ENCODE measurements around the gene CPNE4. TPM values are rescaled to one million over a fixed set of nuclear protein-coding genes. Genes with fewer than 3 reads are reported as not detected.

The CPNE4 gene
- polyA plus RNA-seq, 4 donors: 0.66 to 4.8 TPM; not detected in 2

- Histone ChIP-seq H3K9me3 (ENCODE audit: control insufficient read depth in 2 of 2, insufficient read depth in 1 of 2, low read depth in 1 of 2, low read length in 1 of 2) (no peaks in the 10 kb centered on the region), H3K4me3 (ENCODE audit: low read depth in 1 of 3, low read length in 3 of 3) (no peak overlapping the region), H3K27ac (ENCODE audit: low read depth in 1 of 3, low read length in 2 of 3) (no peak overlapping the region), H3K36me3 (ENCODE audit: control insufficient read depth in 3 of 3, insufficient read depth in 2 of 3, low read depth in 1 of 3, low read length in 3 of 3) (no peaks in the 10 kb centered on the region), H3K27me3 (ENCODE audit: control insufficient read depth in 3 of 3, insufficient read depth in 3 of 3, low read length in 3 of 3) (no peaks in the 10 kb centered on the region), H3K4me1 (ENCODE audit: control insufficient read depth in 3 of 3, insufficient read depth in 2 of 3, low read depth in 1 of 3, low read length in 2 of 3) (no peaks in the 10 kb centered on the region)
- FAIRE-seq (no peak), DNase-seq (no peak)
- 4 to 30% (median 7%) methylated on average over 1 of the region's 1 CpG for WGBS, 3 donors
Measured at GRCh38 chr3:131840156-131840797, 194.5 kb downstream of the CPNE4 start.

- no peaks in the 10 kb centered on the region for H3K4me1 ChIP-seq (ENCODE audit: control insufficient read depth in 3 of 3, insufficient read depth in 2 of 3, low read depth in 1 of 3, low read length in 2 of 3)
- FAIRE-seq (no peak), DNase-seq (no peak)
- no peak overlapping the region for H3K27ac ChIP-seq (ENCODE audit: low read depth in 1 of 3, low read length in 2 of 3)
- no peaks in the 10 kb centered on the region for H3K36me3 ChIP-seq (ENCODE audit: control insufficient read depth in 3 of 3, insufficient read depth in 2 of 3, low read depth in 1 of 3, low read length in 3 of 3)
- H3K27me3 ChIP-seq (ENCODE audit: control insufficient read depth in 3 of 3, insufficient read depth in 3 of 3, low read length in 3 of 3): no peaks in the 10 kb centered on the region
- WGBS, 3 donors: 82 to 91% (median 83%) methylated on average over 1 of the region's 1 CpG
- H3K4me3 ChIP-seq (ENCODE audit: low read depth in 1 of 3, low read length in 3 of 3): no peak overlapping the region
- no peaks in the 10 kb centered on the region for H3K9me3 ChIP-seq (ENCODE audit: control insufficient read depth in 2 of 2, insufficient read depth in 1 of 2, low read depth in 1 of 2, low read length in 1 of 2)
Measured at GRCh38 chr3:131835906-131836305, 198.9 kb downstream of the CPNE4 start.

- Histone ChIP-seq H3K27ac (ENCODE audit: low read depth in 1 of 3, low read length in 2 of 3) (no peak overlapping the region), H3K9me3 (ENCODE audit: control insufficient read depth in 2 of 2, insufficient read depth in 1 of 2, low read depth in 1 of 2, low read length in 1 of 2) (no peaks in the 10 kb centered on the region), H3K36me3 (ENCODE audit: control insufficient read depth in 3 of 3, insufficient read depth in 2 of 3, low read depth in 1 of 3, low read length in 3 of 3) (no peaks in the 10 kb centered on the region), H3K27me3 (ENCODE audit: control insufficient read depth in 3 of 3, insufficient read depth in 3 of 3, low read length in 3 of 3) (no peaks in the 10 kb centered on the region), H3K4me3 (ENCODE audit: low read depth in 1 of 3, low read length in 3 of 3) (no peak overlapping the region), H3K4me1 (ENCODE audit: control insufficient read depth in 3 of 3, insufficient read depth in 2 of 3, low read depth in 1 of 3, low read length in 2 of 3) (no peaks in the 10 kb centered on the region)
- no peak for FAIRE-seq
- WGBS, 3 donors: 46 to 79% (median 62%) methylated on average over 4 of the region's 4 CpGs
- DNase-seq: no peak
Measured at GRCh38 chr3:131831608-131832007, 203.2 kb downstream of the CPNE4 start.

GRCh38 chr3:131821191-131821762 lies 213.5 kb downstream of the CPNE4 start:
- no peak for DNase-seq
- no peaks in the 10 kb centered on the region for H3K4me1 ChIP-seq (ENCODE audit: control insufficient read depth in 3 of 3, insufficient read depth in 2 of 3, low read depth in 1 of 3, low read length in 2 of 3)
- no peaks in the 10 kb centered on the region for H3K36me3 ChIP-seq (ENCODE audit: control insufficient read depth in 3 of 3, insufficient read depth in 2 of 3, low read depth in 1 of 3, low read length in 3 of 3)
- WGBS, 3 donors: 70 to 75% (median 72%) methylated on average over 3 of the region's 3 CpGs
- H3K27me3 ChIP-seq (ENCODE audit: control insufficient read depth in 3 of 3, insufficient read depth in 3 of 3, low read length in 3 of 3): no peaks in the 10 kb centered on the region
- H3K9me3 ChIP-seq (ENCODE audit: control insufficient read depth in 2 of 2, insufficient read depth in 1 of 2, low read depth in 1 of 2, low read length in 1 of 2): no peaks in the 10 kb centered on the region
- H3K4me3 ChIP-seq (ENCODE audit: low read depth in 1 of 3, low read length in 3 of 3): no peak overlapping the region
- no peak overlapping the region for H3K27ac ChIP-seq (ENCODE audit: low read depth in 1 of 3, low read length in 2 of 3)
- FAIRE-seq: no peak

GRCh38 chr3:131819381-131820055 lies 215.3 kb downstream of the CPNE4 start:
- Histone ChIP-seq H3K27me3 (ENCODE audit: control insufficient read depth in 3 of 3, insufficient read depth in 3 of 3, low read length in 3 of 3) (no peaks in the 10 kb centered on the region), H3K36me3 (ENCODE audit: control insufficient read depth in 3 of 3, insufficient read depth in 2 of 3, low read depth in 1 of 3, low read length in 3 of 3) (no peaks in the 10 kb centered on the region), H3K4me1 (ENCODE audit: control insufficient read depth in 3 of 3, insufficient read depth in 2 of 3, low read depth in 1 of 3, low read length in 2 of 3) (no peaks in the 10 kb centered on the region), H3K9me3 (ENCODE audit: control insufficient read depth in 2 of 2, insufficient read depth in 1 of 2, low read depth in 1 of 2, low read length in 1 of 2) (no peaks in the 10 kb centered on the region), H3K27ac (ENCODE audit: low read depth in 1 of 3, low read length in 2 of 3) (no peak overlapping the region), H3K4me3 (ENCODE audit: low read depth in 1 of 3, low read length in 3 of 3) (no peak overlapping the region)
- 59 to 66% (median 62%) methylated on average over 5 of the region's 5 CpGs for WGBS, 3 donors
- DNase-seq (no peak), FAIRE-seq (no peak)

GRCh38 chr3:131812433-131812832 lies 222.4 kb downstream of the CPNE4 start:
- DNase-seq (no peak), FAIRE-seq (no peak)
- Histone ChIP-seq H3K4me3 (ENCODE audit: low read depth in 1 of 3, low read length in 3 of 3) (no peak overlapping the region), H3K4me1 (ENCODE audit: control insufficient read depth in 3 of 3, insufficient read depth in 2 of 3, low read depth in 1 of 3, low read length in 2 of 3) (no peaks in the 10 kb centered on the region), H3K27ac (ENCODE audit: low read depth in 1 of 3, low read length in 2 of 3) (no peak overlapping the region), H3K9me3 (ENCODE audit: control insufficient read depth in 2 of 2, insufficient read depth in 1 of 2, low read depth in 1 of 2, low read length in 1 of 2) (no peaks in the 10 kb centered on the region), H3K36me3 (ENCODE audit: control insufficient read depth in 3 of 3, insufficient read depth in 2 of 3, low read depth in 1 of 3, low read length in 3 of 3) (no peaks in the 10 kb centered on the region), H3K27me3 (ENCODE audit: control insufficient read depth in 3 of 3, insufficient read depth in 3 of 3, low read length in 3 of 3) (no peaks in the 10 kb centered on the region)
- WGBS, 3 donors: 72 to 91% (median 84%) methylated on average over 1 of the region's 1 CpG

- no peak overlapping the region for H3K4me3 ChIP-seq (ENCODE audit: low read depth in 1 of 3, low read length in 3 of 3)
- WGBS, 3 donors: 54 to 82% (median 72%) methylated on average over 2 of the region's 2 CpGs
- FAIRE-seq: no peak
Measured at GRCh38 chr3:131811481-131811880, 223.3 kb downstream of the CPNE4 start.

GRCh38 chr3:131807822-131808221 lies 227.0 kb downstream of the CPNE4 start:
- 79 to 86% (median 85%) methylated on average over 3 of the region's 3 CpGs for WGBS, 3 donors
- Histone ChIP-seq H3K27me3 (ENCODE audit: control insufficient read depth in 3 of 3, insufficient read depth in 3 of 3, low read length in 3 of 3) (no peaks in the 10 kb centered on the region), H3K4me1 (ENCODE audit: control insufficient read depth in 3 of 3, insufficient read depth in 2 of 3, low read depth in 1 of 3, low read length in 2 of 3) (no peaks in the 10 kb centered on the region), H3K27ac (ENCODE audit: low read depth in 1 of 3, low read length in 2 of 3) (no peak overlapping the region), H3K4me3 (ENCODE audit: low read depth in 1 of 3, low read length in 3 of 3) (no peak overlapping the region), H3K9me3 (ENCODE audit: control insufficient read depth in 2 of 2, insufficient read depth in 1 of 2, low read depth in 1 of 2, low read length in 1 of 2) (no peaks in the 10 kb centered on the region), H3K36me3 (ENCODE audit: control insufficient read depth in 3 of 3, insufficient read depth in 2 of 3, low read depth in 1 of 3, low read length in 3 of 3) (no peaks in the 10 kb centered on the region)
- DNase-seq (no peak), FAIRE-seq (no peak)

More at GRCh38 chr3:131811481-131811880, 223.3 kb downstream of the CPNE4 start:
- Histone ChIP-seq H3K9me3 (ENCODE audit: control insufficient read depth in 2 of 2, insufficient read depth in 1 of 2, low read depth in 1 of 2, low read length in 1 of 2) (no peaks in the 10 kb centered on the region), H3K4me1 (ENCODE audit: control insufficient read depth in 3 of 3, insufficient read depth in 2 of 3, low read depth in 1 of 3, low read length in 2 of 3) (no peaks in the 10 kb centered on the region), H3K27ac (ENCODE audit: low read depth in 1 of 3, low read length in 2 of 3) (no peak overlapping the region), H3K27me3 (ENCODE audit: control insufficient read depth in 3 of 3, insufficient read depth in 3 of 3, low read length in 3 of 3) (no peaks in the 10 kb centered on the region), H3K36me3 (ENCODE audit: control insufficient read depth in 3 of 3, insufficient read depth in 2 of 3, low read depth in 1 of 3, low read length in 3 of 3) (no peaks in the 10 kb centered on the region)
- no peak for DNase-seq

All from small intestine (tissue), 7 donors.